Mesothelial cell of epicardium (in vitro differentiated cells): Measurements from ENCODE around the gene RRN3. TPM values are rescaled to one million over a fixed set of nuclear protein-coding genes. Genes with fewer than 3 reads are reported as not detected.

Experiments
- DNase-seq, 2 experiments: peaks; one replicate each; pipeline ENCODE4 v3.0.0; 2021; ENCODE audit warnings: low spot score in 2 of 2; ENCODE audit not compliant: unreplicated experiment in 2 of 2
- H3K27ac Mint-ChIP-seq: 2 replicates; pipeline ENCODE4 v1.8.0; 2021; ENCODE audit warnings: mixed read lengths
- H3K27me3 Mint-ChIP-seq: 2 replicates; pipeline ENCODE4 v1.8.0; 2021; ENCODE audit warnings: low read depth, mixed read lengths
- H3K36me3 Mint-ChIP-seq: 2 replicates; pipeline ENCODE4 v1.8.0; 2021; ENCODE audit warnings: mixed read lengths
- H3K4me1 Mint-ChIP-seq: 2 replicates; pipeline ENCODE4 v1.8.0; 2021; ENCODE audit warnings: mixed read lengths
- H3K4me3 Mint-ChIP-seq: 2 replicates; pipeline ENCODE4 v1.8.0; 2021; ENCODE audit warnings: mild to moderate bottlenecking, moderate library complexity, mixed read lengths
- H3K9me3 Mint-ChIP-seq: 2 replicates; pipeline ENCODE4 v1.8.0; 2021; ENCODE audit warnings: mixed read lengths
- total RNA-seq: library from RNA; stranded (reverse); gene quantifications from 3 replicates; pipeline ENCODE4 v1.2.1, GENCODE V29; 2021
- TF ChIP-seq, protein P1 (sequence below): fragments of 200-600 bp; sonication (generic); IDR thresholded peaks from one replicate; pipeline ENCODE4 v1.5.0; 2021; ENCODE audit warnings: antibody characterized with exemption; ENCODE audit not compliant: unreplicated experiment

The RRN3 gene
- total RNA-seq, 1 donor from 2014 or later: 31.9 TPM

DNA sequence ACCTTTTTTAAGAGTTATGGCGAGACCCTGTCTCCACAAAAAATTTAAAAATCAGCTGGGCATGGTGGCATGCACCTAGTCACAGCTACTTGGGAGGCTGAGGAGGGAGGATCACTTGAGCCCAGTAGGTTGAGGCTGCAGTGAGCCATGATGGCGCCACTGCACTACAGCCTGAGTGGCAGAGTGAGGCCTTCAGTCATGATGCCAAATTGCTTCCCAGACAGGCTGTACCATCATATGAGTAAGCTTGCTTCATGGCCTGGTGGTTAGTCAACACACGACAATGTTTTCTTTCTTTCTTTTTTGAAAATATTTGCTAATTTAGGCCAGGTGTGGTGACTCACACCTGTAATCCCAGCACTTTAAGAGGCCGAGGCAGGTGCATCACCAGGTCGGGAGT lies 50.7 kb downstream of the RRN3 start:
- no peaks in the 10 kb centered on the region for H3K9me3 Mint-ChIP-seq
- H3K4me1 Mint-ChIP-seq: no peaks in the 10 kb centered on the region
- DNase-seq: no peak
- TF ChIP-seq, protein P1, sequence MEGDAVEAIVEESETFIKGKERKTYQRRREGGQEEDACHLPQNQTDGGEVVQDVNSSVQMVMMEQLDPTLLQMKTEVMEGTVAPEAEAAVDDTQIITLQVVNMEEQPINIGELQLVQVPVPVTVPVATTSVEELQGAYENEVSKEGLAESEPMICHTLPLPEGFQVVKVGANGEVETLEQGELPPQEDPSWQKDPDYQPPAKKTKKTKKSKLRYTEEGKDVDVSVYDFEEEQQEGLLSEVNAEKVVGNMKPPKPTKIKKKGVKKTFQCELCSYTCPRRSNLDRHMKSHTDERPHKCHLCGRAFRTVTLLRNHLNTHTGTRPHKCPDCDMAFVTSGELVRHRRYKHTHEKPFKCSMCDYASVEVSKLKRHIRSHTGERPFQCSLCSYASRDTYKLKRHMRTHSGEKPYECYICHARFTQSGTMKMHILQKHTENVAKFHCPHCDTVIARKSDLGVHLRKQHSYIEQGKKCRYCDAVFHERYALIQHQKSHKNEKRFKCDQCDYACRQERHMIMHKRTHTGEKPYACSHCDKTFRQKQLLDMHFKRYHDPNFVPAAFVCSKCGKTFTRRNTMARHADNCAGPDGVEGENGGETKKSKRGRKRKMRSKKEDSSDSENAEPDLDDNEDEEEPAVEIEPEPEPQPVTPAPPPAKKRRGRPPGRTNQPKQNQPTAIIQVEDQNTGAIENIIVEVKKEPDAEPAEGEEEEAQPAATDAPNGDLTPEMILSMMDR: no peak
- no peak overlapping the region for H3K4me3 Mint-ChIP-seq
- H3K27me3 Mint-ChIP-seq: no peaks in the 10 kb centered on the region
- H3K27ac Mint-ChIP-seq: no peak overlapping the region
- peaks cover 37% of the 10 kb centered on the region for H3K36me3 Mint-ChIP-seq

DNA sequence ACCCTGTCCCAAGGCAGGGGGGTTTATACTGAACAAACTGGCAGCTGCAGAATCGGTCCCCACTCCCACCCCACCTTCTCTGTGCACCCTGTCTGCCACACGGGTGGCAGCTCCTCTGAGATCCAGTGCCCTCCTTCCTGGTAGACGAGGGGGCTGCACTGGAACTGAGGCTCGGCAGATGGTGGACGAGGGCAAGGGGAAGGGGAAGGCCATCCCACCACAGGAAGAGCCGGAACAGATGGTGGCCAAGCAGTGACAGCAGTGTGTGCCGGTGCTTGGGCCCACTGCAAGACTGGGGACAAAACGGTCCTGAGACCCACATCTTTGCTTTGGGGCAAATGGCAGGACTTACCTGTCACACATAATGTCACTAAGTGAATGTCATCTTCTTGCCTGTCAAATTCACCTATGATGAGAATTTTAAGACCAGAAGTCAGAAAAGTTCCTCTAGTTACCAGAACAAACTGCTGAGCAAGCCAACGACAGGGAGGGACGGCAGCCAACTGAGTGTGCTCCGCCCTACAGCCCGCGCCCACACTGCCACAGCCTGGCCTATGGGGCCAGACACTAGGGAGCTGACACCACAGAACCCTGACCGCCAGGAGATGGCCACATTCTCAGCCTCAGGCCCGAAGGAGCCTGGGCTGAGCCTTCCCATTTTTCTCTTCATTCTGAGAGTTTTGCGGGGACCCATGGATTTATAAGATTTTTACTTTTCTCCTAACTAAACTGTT lies 52.6 kb downstream of the RRN3 start:
- H3K27ac Mint-ChIP-seq: peak overlapping the region; percentile 1
- peaks cover 41% of the 10 kb centered on the region for H3K36me3 Mint-ChIP-seq
- TF ChIP-seq, protein P1: no peak
- no peak overlapping the region for H3K4me3 Mint-ChIP-seq
- H3K27me3 Mint-ChIP-seq: no peaks in the 10 kb centered on the region
- DNase-seq: no peak
- no peaks in the 10 kb centered on the region for H3K4me1 Mint-ChIP-seq
- no peaks in the 10 kb centered on the region for H3K9me3 Mint-ChIP-seq

DNA sequence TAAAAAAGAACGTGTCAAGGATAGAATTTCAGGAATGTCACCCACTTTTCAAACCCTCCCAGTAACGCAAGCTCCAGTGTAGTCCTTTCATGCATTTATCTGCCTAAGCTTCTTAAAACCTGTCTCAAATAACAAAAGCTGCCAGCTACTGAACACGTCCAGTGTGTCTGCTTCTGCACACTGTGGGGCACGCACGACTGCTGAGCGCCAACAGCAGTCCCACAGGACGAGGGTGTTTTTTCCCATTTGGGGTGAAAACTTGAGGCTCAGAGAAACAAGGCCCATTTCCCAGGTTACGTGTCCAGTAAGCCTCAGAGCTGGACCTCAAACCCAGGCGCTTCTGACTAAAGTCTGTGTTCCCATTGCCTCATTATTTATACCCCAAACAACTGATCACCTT lies 55.4 kb downstream of the RRN3 start:
- Mint-ChIP-seq H3K27ac (peak overlapping the region; percentile 57), H3K36me3 (peaks cover 43% of the 10 kb centered on the region)

DNA sequence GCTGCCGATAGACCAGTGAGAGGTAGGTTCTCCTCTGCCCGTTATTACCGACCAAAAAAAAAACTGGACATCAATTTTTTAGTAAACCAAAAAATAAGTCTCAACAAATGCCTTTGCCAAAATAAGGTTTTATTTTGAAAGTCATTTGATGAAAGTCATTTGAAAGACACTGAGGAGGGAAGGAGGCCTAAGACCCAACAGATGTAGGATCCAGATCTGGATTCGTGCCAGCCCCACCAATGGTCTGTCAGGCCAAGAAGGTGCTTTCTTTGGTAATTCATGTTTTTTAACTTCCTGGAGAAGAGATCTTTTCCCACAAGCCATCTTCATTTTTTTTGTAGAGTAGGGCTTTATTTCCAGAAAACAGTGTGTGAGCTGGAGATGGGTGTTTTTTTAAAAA lies 56.3 kb downstream of the RRN3 start:
- Mint-ChIP-seq H3K36me3 (peaks cover 45% of the 10 kb centered on the region), H3K27me3 (no peaks in the 10 kb centered on the region), H3K4me3 (no peak overlapping the region), H3K9me3 (no peaks in the 10 kb centered on the region), H3K4me1 (no peaks in the 10 kb centered on the region), H3K27ac (no peak overlapping the region)
- TF ChIP-seq, protein P1: no peak
- no peak for DNase-seq

More for the DNA sequence above, 55.4 kb downstream of the RRN3 start:
- no peaks in the 10 kb centered on the region for H3K27me3 Mint-ChIP-seq
- H3K4me3 Mint-ChIP-seq: no peak overlapping the region
- no peaks in the 10 kb centered on the region for H3K9me3 Mint-ChIP-seq
- no peaks in the 10 kb centered on the region for H3K4me1 Mint-ChIP-seq
- TF ChIP-seq, protein P1: no peak
- DNase-seq: no peak

DNA sequence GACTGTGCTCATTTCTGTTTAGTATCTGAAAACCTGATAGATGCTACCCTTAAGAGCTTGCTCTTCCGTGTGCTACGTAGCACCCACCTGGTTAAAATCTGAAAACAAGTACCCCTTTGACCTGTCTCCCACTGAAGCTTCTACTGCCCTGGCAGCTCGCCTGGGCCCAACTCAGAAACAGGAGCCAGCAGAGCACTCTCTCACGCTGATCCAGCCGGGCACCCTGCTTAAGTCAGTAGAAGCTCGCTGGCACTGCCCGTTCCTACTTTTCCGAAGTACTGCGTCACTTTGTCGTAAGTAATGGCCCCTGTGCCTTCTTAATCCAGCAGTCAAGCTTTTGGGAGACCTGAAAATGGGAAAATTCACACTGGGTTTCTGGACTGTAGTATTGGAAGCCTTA lies 57.1 kb downstream of the RRN3 start:
- Mint-ChIP-seq H3K27me3 (no peaks in the 10 kb centered on the region), H3K36me3 (peaks cover 48% of the 10 kb centered on the region), H3K27ac (no peak overlapping the region), H3K4me3 (no peak overlapping the region), H3K4me1 (no peaks in the 10 kb centered on the region), H3K9me3 (no peaks in the 10 kb centered on the region)
- DNase-seq: no peak
- TF ChIP-seq, protein P1: no peak
